Smooth muscle cell (in vitro differentiated cells): Measurements from ENCODE around the gene PAX5. TPM values are rescaled to one million over a fixed set of nuclear protein-coding genes. Genes with fewer than 3 reads are reported as not detected.

ENCODE experiments used
- DNase-seq: peaks from one replicate; lab custom pipeline; 2025; ENCODE audit not compliant: unreplicated experiment; lab: John Stamatoyannopoulos, UW
- H2AFZ ChIP-seq: fragments of 200-600 bp; sonication (generic); 2 replicates; pipeline ENCODE4 v1.6.0; 2016; ENCODE audit warnings: antibody characterized with exemption, low read depth, mild to moderate bottlenecking
- H3F3A ChIP-seq: fragments of 200-600 bp; sonication (generic); 2 replicates; pipeline ENCODE4 v1.6.0; 2017; ENCODE audit warnings: antibody characterized with exemption, low read depth
- H3K27ac ChIP-seq: fragments of 200-600 bp; sonication (generic); 2 replicates; pipeline ENCODE4 v1.5.1; 2016; ENCODE audit warnings: low read depth, mild to moderate bottlenecking
- H3K27me3 ChIP-seq: fragments of 200-600 bp; sonication (generic); 2 replicates; pipeline ENCODE4 v1.6.1; 2016; ENCODE audit warnings: low read depth, mild to moderate bottlenecking
- H3K36me3 ChIP-seq: fragments of 200-600 bp; sonication (generic); 2 replicates; pipeline ENCODE4 v1.5.1; 2016; ENCODE audit warnings: low read depth
- H3K4me1 ChIP-seq: fragments of 200-600 bp; sonication (generic); 2 replicates; pipeline ENCODE4 v1.5.1; 2016; ENCODE audit warnings: low read depth
- H3K4me2 ChIP-seq: fragments of 200-600 bp; sonication (generic); 2 replicates; pipeline ENCODE4 v1.6.0; 2016; ENCODE audit warnings: mild to moderate bottlenecking
- H3K4me3 ChIP-seq: fragments of 200-600 bp; sonication (generic); 2 replicates; pipeline ENCODE4 v1.5.1; 2016; ENCODE audit warnings: mild to moderate bottlenecking
- H3K79me2 ChIP-seq: fragments of 200-600 bp; sonication (generic); 2 replicates; pipeline ENCODE4 v1.6.0; 2016; ENCODE audit warnings: low read depth, mild to moderate bottlenecking
- H3K9ac ChIP-seq: fragments of 200-600 bp; sonication (generic); 2 replicates; pipeline ENCODE4 v1.6.0; 2016; ENCODE audit warnings: low read depth
- H3K9me3 ChIP-seq: fragments of 200-600 bp; sonication (generic); replicated peaks from 2 replicates; pipeline ENCODE4 v1.5.1; 2016; ENCODE audit warnings: low read depth
- H4K20me1 ChIP-seq: fragments of 200-600 bp; sonication (generic); 2 replicates; pipeline ENCODE4 v1.6.0; 2016; ENCODE audit warnings: low read depth
- CTCF ChIP-seq: fragments of 200-600 bp; sonication (generic); IDR thresholded peaks from 2 replicates; pipeline ENCODE4 v1.5.1; 2017; ENCODE audit warnings: borderline replicate concordance, mild to moderate bottlenecking, antibody characterized with exemption; ENCODE audit not compliant: insufficient read depth, poor library complexity, severe bottlenecking
- WGBS: methylation state at CpG from one replicate; pipeline ENCODE4 v1.1.7; 2016; ENCODE audit warnings: low lambda C conversion rate; 5-methylcytosine and 5-hydroxymethylcytosine counted together
- polyA plus RNA-seq: library from polyadenylated mRNA; unstranded; fragments of >200 nt; fragmentation: Nextera tagmentation; extraction: Ambion mirVana; gene quantifications from 2 replicates; pipeline ENCODE4 v1.2.1, GENCODE V29; 2016
- total RNA-seq: library from RNA; depleted of rRNA; stranded (reverse); fragments of >200 nt; gene quantifications from 2 replicates; pipeline ENCODE4 v1.2.3, GENCODE V29; 2014

PAX5 gene
- total and polyA plus RNA-seq, 2 experiments from 2014 or later, result 0.09 TPM; not detected in 1

GRCh38 chr9:36845844-36846243 lies 188.2 kb downstream of the PAX5 start:
- DNase-seq, result no peak
- H3K4me1 ChIP-seq, result peaks cover 19% of the 10 kb centered on the region
- 95% methylated on average over 2 of the region's 2 CpGs for WGBS
- H2AFZ ChIP-seq, result no peak overlapping the region
- no peak for TF ChIP-seq CTCF
- no peaks in the 10 kb centered on the region for H3K9me3 ChIP-seq
- H3K27me3 ChIP-seq, result peaks cover 4% of the 10 kb centered on the region
- no peaks in the 10 kb centered on the region for H3F3A ChIP-seq
- no peaks in the 10 kb centered on the region for H3K79me2 ChIP-seq
- no peaks in the 10 kb centered on the region for H3K36me3 ChIP-seq
- no peak overlapping the region for H3K4me2 ChIP-seq
- H3K9ac ChIP-seq, result no peak overlapping the region
- H3K27ac ChIP-seq, result no peak overlapping the region
- H3K4me3 ChIP-seq, result no peak overlapping the region
- no peaks in the 10 kb centered on the region for H4K20me1 ChIP-seq

- Histone ChIP-seq H3K79me2 (no peaks in the 10 kb centered on the region), H3K27ac (no peak overlapping the region), H4K20me1 (no peaks in the 10 kb centered on the region), H3K4me1 (peaks cover 19% of the 10 kb centered on the region), H3K4me2 (no peak overlapping the region), H3K36me3 (no peaks in the 10 kb centered on the region), H3F3A (no peaks in the 10 kb centered on the region), H3K9ac (no peak overlapping the region), H3K9me3 (no peaks in the 10 kb centered on the region), H2AFZ (no peak overlapping the region), H3K4me3 (no peak overlapping the region), H3K27me3 (peaks cover 4% of the 10 kb centered on the region)
- WGBS, result 100% methylated on average over 1 of the region's 1 CpG
- no peak for DNase-seq
- TF ChIP-seq CTCF, result no peak
These were observed 189.1 kb downstream of the PAX5 start for GRCh38 chr9:36844961-36845360.

GRCh38 chr9:36843964-36844363 lies 190.1 kb downstream of the PAX5 start:
- Histone ChIP-seq H3K9me3 (no peaks in the 10 kb centered on the region), H3K27ac (no peak overlapping the region), H3K27me3 (peaks cover 4% of the 10 kb centered on the region), H3K36me3 (no peaks in the 10 kb centered on the region), H3K4me1 (peaks cover 19% of the 10 kb centered on the region), H3F3A (no peaks in the 10 kb centered on the region), H3K9ac (no peak overlapping the region), H3K4me2 (no peak overlapping the region), H4K20me1 (no peaks in the 10 kb centered on the region), H3K79me2 (no peaks in the 10 kb centered on the region), H3K4me3 (no peak overlapping the region), H2AFZ (no peak overlapping the region)
- DNase-seq, result no peak
- TF ChIP-seq CTCF, result no peak
- WGBS, result 89% methylated on average over 1 of the region's 1 CpG

- H2AFZ ChIP-seq, result no peak overlapping the region
- no peak overlapping the region for H3K9ac ChIP-seq
- no peaks in the 10 kb centered on the region for H4K20me1 ChIP-seq
- DNase-seq, result no peak
- no peaks in the 10 kb centered on the region for H3K36me3 ChIP-seq
- H3K79me2 ChIP-seq, result no peaks in the 10 kb centered on the region
- no peaks in the 10 kb centered on the region for H3F3A ChIP-seq
- H3K4me1 ChIP-seq, result peaks cover 16% of the 10 kb centered on the region
- H3K27ac ChIP-seq, result no peak overlapping the region
- WGBS, result 67% methylated on average over 24 of the region's 28 CpGs
- peaks cover 4% of the 10 kb centered on the region for H3K27me3 ChIP-seq
- H3K9me3 ChIP-seq, result no peaks in the 10 kb centered on the region
- no peak overlapping the region for H3K4me3 ChIP-seq
- peak overlapping the region; percentile 58 for H3K4me2 ChIP-seq
- TF ChIP-seq CTCF, result no peak
These were observed 191.2 kb downstream of the PAX5 start for GRCh38 chr9:36842560-36843530.
